Right lobe of liver (tissue), 6 donors: ENCODE results near the gene FBLN2. TPM values are rescaled to one million over a fixed set of nuclear protein-coding genes. Genes with fewer than 3 reads are reported as not detected.

Experiments used
- ATAC-seq, 4 donors: fragments of 200-7000 bp; cut with Tn5 transposase; one replicate each; pipeline ENCODE4 v1.9.1; 2020; ENCODE audit warnings: mild to moderate bottlenecking in 4 of 4, moderate library complexity in 4 of 4
- DNase-seq, 3 donors: peaks; one replicate each; pipeline ENCODE4 v3.0.0-alpha.2; 2020
- H3K27ac ChIP-seq, 3 donors: fragments of 200-600 bp; one replicate each; pipeline ENCODE4 v1.8.0; 2022
- H3K27me3 ChIP-seq, 2 donors: fragments of 200-600 bp; one replicate each; pipeline ENCODE4 v1.8.0; 2022
- H3K36me3 ChIP-seq, 4 donors: fragments of 200-600 bp; sonication (generic) in 1 of 4; one replicate each; pipeline versions ENCODE4 v1.5.1 to v1.8.0; 2017 to 2022; ENCODE audit warnings: control low read depth in 1 of 4
- H3K4me1 ChIP-seq, 4 donors: fragments of 200-600 bp; sonication (generic) in 1 of 4; one replicate each; pipeline versions ENCODE4 v1.5.1 to v1.8.0; 2017 to 2022; ENCODE audit warnings: control low read depth in 1 of 4
- H3K4me3 ChIP-seq, 3 donors: fragments of 200-600 bp; one replicate each; pipeline ENCODE4 v1.8.0; 2022
- H3K9me3 ChIP-seq, 4 donors: fragments of 200-600 bp; sonication (generic) in 1 of 4; one replicate each; pipeline versions ENCODE4 v1.5.1 to v1.8.0; 2017 to 2022; ENCODE audit warnings: control low read depth in 1 of 4
- POLR2A ChIP-seq: fragments of 450-650 bp; IDR thresholded peaks from one replicate; pipeline ENCODE4 v1.6.1; 2017; ENCODE audit warnings: antibody characterized with exemption, mild to moderate bottlenecking
- WGBS: methylation state at CpG from one replicate; pipeline ENCODE4 v1.1.6; 2018; ENCODE audit warnings: low coverage, low lambda C conversion rate; ENCODE audit not compliant: insufficient coverage; ENCODE audit errors: missing lambda C conversion rate; 5-methylcytosine and 5-hydroxymethylcytosine counted together
- intact Hi-C, 2 donors: fragments of 100-400 bp; cut with DNase I; formaldehyde crosslinking; loops; one replicate each; pipeline versions ENCODE4 v1.11.2 to v1.14.1; 2022
- total RNA-seq, 6 experiments: library from RNA; depleted of rRNA in 2 of 6; stranded (reverse); fragments of >200 nt in 2 of 6; fragmentation: NEBNext Ultra II Directional in 3 of 6; extraction: Animal tissue kit (Norgen Biotek cat#: 25700) in 3 of 6; gene quantifications; one replicate each; pipeline versions ENCODE4 v1.1.0 to v1.2.4, GENCODE V29; 2016 to 2023
- TF ChIP-seq, protein P1 (sequence below), 4 donors: fragments of 200-600 bp in 3 of 4; fragments of 450-650 bp in 1 of 4; IDR thresholded peaks; one replicate each; pipeline versions ENCODE4 v1.5.1 to v1.8.0; 2016 to 2022; ENCODE audit warnings: antibody characterized with exemption in 4 of 4, mild to moderate bottlenecking in 2 of 4
- donor health status: DM: no; HTN: yes; CAD: no.
- donor health status: DM: no; HTN: no; CAD: no.
- donor health status: DM: no; HTN: no; CAD: no.
- donor health status: DM: no; HTN: yes; CAD: no.
- donor health status: DM: no; HTN: yes; CAD: no.

FBLN2 gene
- total RNA-seq, 6 experiments from 2014 or later = 1.9 to 4.0 (median 2.7) TPM

DNA sequence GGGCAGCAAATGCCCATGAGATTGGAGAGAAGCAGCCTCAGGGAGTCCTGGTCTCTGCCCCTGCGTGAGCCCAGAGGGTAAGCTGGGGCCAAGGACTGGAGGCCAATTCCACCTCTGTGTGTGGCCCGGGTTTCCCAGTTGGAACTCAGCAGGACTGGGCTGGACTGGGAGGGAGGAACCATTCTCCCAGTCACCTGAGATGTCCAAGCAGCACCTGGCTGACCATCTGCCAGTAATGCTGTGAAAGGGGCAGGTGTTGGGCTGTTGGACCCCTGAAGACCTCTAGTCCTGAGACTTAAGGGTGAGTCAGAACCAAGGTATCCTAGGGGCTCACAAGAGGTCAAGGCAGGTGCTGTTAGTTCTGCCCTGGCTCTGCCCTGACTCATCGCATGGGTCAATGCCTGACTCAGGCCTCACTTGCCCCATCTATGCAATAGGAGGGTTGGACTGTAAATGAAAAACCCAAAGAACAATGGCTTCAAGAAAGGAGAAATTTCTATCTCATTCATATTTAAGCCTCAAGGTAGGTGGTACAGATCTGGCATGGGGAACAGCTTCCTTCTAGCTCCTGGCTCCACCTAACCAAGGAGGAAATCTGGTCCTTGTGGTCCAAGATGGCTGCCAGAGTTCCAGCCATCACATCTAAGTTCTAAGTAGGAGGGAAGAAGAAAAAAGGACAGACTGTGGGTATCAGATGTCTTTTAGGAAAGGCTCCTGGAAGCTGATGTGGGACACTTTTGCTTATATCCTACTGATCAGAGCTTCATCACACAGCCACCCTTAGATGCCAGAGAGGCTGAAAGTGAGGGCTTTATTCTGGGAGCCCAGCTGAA is 111.3 kb downstream of the FBLN2 start:
- Histone ChIP-seq H3K36me3 (no peaks in the 10 kb centered on the region), H3K4me3 (no peak overlapping the region), H3K27me3 (no peaks in the 10 kb centered on the region), H3K27ac (no peak overlapping the region), H3K9me3 (no peaks in the 10 kb centered on the region), H3K4me1 (no peaks in the 10 kb centered on the region)
- TF ChIP-seq, protein P1, sequence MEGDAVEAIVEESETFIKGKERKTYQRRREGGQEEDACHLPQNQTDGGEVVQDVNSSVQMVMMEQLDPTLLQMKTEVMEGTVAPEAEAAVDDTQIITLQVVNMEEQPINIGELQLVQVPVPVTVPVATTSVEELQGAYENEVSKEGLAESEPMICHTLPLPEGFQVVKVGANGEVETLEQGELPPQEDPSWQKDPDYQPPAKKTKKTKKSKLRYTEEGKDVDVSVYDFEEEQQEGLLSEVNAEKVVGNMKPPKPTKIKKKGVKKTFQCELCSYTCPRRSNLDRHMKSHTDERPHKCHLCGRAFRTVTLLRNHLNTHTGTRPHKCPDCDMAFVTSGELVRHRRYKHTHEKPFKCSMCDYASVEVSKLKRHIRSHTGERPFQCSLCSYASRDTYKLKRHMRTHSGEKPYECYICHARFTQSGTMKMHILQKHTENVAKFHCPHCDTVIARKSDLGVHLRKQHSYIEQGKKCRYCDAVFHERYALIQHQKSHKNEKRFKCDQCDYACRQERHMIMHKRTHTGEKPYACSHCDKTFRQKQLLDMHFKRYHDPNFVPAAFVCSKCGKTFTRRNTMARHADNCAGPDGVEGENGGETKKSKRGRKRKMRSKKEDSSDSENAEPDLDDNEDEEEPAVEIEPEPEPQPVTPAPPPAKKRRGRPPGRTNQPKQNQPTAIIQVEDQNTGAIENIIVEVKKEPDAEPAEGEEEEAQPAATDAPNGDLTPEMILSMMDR (IDR thresholded peaks at IDR 0.05) = no peak
- TF ChIP-seq POLR2A = no peak
- no peak for DNase-seq
- ATAC-seq = no peak
- intact Hi-C loops = no loop called here
- 80% methylated on average over 1 of the region's 3 CpGs for WGBS

DNA sequence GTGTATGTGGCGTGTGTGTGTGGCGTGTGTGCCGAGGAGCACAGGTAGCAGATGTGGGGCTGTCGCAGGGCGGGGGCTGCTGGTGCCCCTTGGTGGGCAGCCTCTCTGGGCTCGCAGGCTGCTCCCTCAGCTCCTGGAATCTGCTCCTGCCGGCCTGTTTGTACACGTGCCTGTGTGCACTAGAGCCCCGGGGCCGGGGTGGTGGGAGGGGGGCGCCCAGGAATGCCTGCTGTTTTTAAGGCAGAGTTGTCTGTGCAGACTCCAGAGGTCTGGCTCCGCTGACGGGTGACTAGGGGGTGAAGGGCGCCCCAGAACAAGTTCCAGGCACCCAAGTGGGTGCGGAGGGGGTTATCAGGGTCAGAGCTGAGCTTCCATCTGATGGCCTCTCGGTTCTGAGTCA is 112.2 kb downstream of the FBLN2 start:
- TF ChIP-seq, protein P1 (IDR thresholded peaks at IDR 0.05) = no peak
- TF ChIP-seq POLR2A = no peak
- intact Hi-C loops = no loop called here
- ATAC-seq (no peak), DNase-seq (no peak)
- Histone ChIP-seq H3K36me3 (no peaks in the 10 kb centered on the region), H3K4me3 (no peak overlapping the region), H3K4me1 (no peaks in the 10 kb centered on the region), H3K27ac (no peak overlapping the region), H3K9me3 (no peaks in the 10 kb centered on the region), H3K27me3 (no peaks in the 10 kb centered on the region)
- WGBS = 88% methylated on average over 5 of the region's 16 CpGs

DNA sequence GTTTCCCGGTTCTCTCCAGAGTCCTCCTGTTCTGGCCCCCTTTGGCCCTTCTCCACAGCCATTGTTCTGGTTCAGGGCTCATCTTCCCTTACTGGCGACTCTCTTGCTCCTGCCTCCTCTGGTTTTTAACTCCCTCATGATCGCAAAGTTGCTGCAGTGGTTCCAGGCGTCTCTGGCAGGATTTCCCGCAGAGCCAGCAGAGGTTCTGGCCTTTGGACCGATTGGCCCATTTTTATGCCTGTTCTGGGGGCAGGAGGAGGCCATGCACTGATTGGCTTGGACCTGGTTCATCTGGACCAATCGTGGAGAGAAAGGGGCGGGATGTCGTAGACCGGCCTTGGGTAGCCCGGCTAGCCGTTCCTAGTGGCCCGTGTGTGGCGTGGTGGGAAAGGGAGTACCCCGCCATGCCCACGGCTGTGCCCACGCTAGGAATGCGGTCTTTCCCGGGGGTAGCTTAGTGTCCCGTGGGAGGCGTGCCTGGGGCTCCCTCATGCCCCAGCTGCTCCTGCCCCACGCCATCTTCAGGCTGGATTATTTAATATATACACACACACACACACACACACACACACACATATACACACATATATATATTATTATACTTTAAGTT is 113.4 kb downstream of the FBLN2 start:
- Histone ChIP-seq H3K27ac (no peak overlapping the region), H3K27me3 (no peaks in the 10 kb centered on the region), H3K36me3 (no peaks in the 10 kb centered on the region), H3K4me3 (no peak overlapping the region), H3K4me1 (no peaks in the 10 kb centered on the region), H3K9me3 (no peaks in the 10 kb centered on the region)
- intact Hi-C loops = no loop called here
- WGBS = 83% methylated on average over 17 of the region's 22 CpGs
- TF ChIP-seq POLR2A = no peak
- DNase-seq = no peak
- no peak for ATAC-seq

DNA sequence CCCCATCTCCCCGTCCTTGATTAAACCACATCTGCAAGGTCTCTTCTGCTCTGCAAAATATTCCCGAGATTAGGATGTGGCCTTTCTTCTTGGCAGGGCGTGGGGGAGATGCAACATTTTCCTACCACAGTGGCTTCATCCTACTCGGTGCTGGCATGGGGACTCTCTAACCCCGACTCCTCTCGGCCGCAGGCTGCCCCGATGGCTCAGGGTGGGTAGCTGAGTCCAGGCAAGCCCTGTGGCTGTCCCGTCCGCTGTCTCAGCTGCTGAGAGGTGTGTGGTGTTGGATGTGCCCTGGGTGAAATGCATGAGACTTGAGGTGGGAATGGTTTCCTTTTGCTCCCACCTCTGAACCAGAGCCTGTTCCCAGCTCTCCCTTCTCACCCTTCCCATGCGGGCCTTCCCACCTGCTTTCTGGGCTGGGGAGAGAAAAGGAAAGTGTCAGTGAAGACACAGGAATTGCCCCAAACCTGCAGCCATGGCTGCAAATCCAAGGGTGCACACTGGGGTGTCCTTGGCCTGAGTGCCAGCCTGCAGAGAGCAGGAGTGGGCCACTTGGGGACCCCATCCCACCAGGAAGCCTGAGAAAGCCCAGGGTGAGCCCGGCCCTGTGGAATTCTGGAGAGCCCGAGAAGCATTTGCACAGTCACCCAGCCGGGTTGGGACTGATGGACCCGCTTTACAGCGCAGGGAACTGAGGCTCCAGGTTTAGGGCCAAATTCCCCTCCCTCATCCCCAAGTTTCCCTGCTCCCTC is 115.0 kb downstream of the FBLN2 start:
- intact Hi-C loops = no loop called here

More for the DNA sequence above, 115.0 kb downstream of the FBLN2 start:
- H3K4me3 ChIP-seq = no peak overlapping the region
- no peaks in the 10 kb centered on the region for H3K27me3 ChIP-seq
- no peaks in the 10 kb centered on the region for H3K36me3 ChIP-seq
- no peak overlapping the region for H3K27ac ChIP-seq
- TF ChIP-seq POLR2A = no peak
- TF ChIP-seq, protein P1 (IDR thresholded peaks at IDR 0.05) = no peak
- WGBS = 33% methylated on average over 4 of the region's 16 CpGs
- ATAC-seq (no peak), DNase-seq (no peak)
- H3K9me3 ChIP-seq = no peaks in the 10 kb centered on the region
- no peaks in the 10 kb centered on the region for H3K4me1 ChIP-seq
